NCI-H510A treated with DMSO at 0.1 percent for 48 hours (cell line): ENCODE data around the gene FHOD1.

Source experiments
- DNase-seq: peaks from one replicate; lab custom pipeline; 2025; lab: John Stamatoyannopoulos, UW

The FHOD1 gene

GRCh38 chr16:67277294-67277998 is 30.2 kb upstream of the FHOD1 start:
- DNase-seq: no peak

- no peak for DNase-seq
These were observed 28.0 kb upstream of the FHOD1 start for GRCh38 chr16:67275321-67275720.

DNA sequence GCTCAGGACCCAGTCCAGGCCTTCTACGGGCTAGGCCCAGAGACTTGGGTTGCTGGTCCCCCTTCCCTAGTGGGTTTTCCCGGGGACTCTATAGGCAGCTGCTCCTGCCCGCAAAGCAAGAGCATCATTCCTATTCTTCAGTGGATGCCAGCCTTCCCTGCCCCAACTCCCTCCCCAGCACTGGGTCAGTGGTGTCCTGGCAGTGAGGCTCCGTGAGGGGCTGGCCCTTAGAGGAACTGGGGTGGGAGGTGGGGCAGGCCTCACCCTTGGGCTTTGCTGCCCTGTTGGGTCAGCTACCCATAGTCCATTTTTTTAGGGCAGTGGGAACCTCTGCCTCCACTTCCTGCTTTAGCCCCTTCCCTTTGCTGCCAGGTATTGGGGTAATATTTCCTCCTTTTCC is 24.2 kb upstream of the FHOD1 start:
- no peak for DNase-seq

- DNase-seq: no peak
These were observed 23.7 kb upstream of the FHOD1 start for GRCh38 chr16:67270931-67271338.

DNA sequence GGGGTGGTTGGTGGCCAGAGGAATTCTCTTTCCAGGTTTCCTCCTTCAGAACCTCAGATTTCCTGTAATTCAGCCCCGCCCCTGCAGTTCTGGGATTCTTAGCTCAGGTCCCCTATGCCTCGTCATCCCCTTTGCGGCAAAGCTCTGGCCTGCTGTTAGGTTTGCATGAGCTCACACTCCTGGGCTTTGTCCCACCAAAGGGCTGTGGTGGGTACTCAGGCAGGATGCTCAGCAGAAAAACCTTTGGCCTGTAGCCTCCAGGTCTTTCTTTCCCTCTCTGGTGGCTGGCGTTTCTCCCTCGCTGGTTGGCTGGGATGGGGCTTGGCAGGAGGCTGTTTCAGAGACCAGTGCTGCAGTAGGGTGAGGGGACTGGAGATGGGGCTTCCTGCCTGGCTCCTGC is 22.5 kb upstream of the FHOD1 start:
- no peak for DNase-seq

GRCh38 chr16:67268136-67268579 is 20.9 kb upstream of the FHOD1 start:
- no peak for DNase-seq

DNA sequence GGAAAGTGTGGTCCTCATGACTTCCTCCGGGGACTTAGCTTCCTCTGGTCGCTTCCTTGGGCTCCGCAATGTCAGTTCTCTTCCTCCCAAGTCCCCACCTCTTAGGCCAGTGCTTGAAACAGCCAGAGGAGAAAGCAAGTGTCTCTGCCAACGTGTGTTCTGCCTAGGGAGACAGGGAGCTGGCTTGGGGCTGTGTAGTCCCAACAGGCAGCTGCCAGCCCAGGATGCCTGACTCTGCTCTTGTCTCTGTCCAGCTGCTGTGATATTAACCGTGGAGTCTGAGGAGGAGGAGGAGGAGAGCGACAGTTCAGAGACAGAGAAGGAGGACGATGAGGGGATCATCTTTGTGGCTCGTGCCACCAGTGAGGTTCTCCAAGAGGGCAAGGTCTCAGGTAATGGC is 18.6 kb upstream of the FHOD1 start:
- DNase-seq: no peak

DNA sequence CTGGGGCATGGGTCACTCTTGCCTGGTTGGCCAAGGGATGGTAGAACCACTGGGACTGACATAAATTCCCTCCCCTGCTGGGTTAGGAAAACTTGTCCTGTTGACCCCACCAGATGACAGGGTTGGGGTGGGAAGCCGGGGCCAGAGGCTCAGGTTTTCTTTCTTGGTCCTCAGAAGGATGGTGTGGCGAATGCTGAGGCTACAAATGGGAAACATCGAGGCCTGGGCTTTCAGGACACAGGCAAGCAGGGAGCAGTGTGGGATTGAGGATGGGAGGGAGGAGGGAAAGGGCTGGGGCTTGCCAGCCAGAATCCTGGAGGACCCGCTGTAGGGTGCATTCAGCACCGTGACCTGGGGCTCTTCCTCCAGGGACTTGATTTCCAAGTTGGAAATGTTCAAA is 17.6 kb upstream of the FHOD1 start:
- DNase-seq: no peak

DNA sequence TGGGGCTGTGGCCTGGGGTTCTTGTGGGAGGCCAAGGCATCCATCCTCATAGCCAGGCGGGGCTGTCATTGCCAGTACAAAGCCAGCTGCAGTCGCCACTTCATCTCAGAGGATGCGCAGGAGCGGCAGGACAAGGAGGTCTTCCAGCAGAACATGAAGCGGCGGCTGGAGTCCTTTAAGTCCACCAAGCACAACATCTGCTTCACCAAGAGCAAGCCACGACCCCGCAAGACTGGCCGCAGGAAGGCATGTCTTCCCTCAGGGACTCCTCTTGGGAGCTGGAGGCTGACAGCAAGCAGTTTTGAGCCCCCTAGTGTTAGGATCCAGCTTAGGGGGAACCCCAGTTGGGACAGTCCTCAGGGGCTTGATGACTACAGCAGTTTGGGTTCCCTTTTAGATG is 17.0 kb upstream of the FHOD1 start:
- no peak for DNase-seq

DNA sequence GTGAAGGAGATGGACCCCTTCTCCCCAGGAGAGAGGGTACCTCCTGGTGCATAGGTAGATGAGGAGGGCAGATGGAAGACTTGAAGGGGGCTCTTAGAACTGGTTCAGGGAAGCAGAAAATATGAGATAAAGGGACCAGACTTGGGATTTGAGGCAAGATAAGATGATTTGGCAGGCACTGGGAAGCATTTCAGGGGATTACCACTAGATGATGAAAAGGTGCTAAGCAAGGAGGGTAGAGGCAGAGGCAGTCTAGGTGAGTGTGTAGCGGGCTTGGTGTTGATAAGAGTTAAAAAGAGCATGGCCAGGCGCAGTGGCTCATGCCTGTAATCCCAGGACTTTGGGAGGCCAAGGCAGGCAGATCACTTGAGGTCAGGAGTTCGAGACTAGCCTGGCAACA is 15.9 kb upstream of the FHOD1 start:
- DNase-seq: no peak

GRCh38 chr16:67260426-67261063 is 13.3 kb upstream of the FHOD1 start:
- DNase-seq: peak; percentile 37

- DNase-seq: no peak
These were observed 12.4 kb upstream of the FHOD1 start for GRCh38 chr16:67259705-67260104.

DNA sequence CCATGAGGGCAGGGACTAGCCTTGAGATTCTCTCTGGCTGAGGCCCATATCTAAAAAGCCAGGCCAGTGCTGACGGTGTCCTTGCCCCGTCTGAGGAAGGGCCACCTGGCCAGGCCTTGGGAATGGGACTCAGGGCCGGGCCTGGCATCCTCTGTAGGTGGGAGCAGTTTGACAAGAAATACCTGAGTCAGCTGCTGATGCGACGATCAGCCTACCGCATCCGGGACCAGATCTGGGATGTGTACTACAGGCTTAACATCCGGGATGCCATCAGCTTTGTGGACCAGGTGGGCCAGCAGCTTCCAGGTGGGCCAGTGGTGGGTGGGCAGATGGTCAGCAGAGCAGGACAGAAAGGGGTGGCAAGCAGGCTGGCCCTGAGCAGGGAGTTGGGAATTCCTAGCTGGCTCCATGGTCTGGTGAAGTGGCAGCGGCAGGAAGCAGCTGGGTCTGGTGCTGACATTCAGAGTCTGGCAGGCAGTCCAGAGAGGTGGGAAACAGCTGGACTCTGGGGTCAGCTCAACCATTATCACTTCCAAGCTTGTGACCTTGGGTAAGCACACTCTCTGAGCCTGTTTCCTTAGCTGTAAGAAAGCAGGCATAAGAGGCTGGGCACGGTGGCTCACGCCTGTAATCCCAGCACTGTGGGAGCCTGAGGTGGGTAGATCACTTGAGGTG is 11.0 kb upstream of the FHOD1 start:
- no peak for DNase-seq

- DNase-seq: no peak
These were observed 10.3 kb upstream of the FHOD1 start for GRCh38 chr16:67257486-67258160.

GRCh38 chr16:67256701-67257230 is 9.5 kb upstream of the FHOD1 start:
- DNase-seq: no peak

DNA sequence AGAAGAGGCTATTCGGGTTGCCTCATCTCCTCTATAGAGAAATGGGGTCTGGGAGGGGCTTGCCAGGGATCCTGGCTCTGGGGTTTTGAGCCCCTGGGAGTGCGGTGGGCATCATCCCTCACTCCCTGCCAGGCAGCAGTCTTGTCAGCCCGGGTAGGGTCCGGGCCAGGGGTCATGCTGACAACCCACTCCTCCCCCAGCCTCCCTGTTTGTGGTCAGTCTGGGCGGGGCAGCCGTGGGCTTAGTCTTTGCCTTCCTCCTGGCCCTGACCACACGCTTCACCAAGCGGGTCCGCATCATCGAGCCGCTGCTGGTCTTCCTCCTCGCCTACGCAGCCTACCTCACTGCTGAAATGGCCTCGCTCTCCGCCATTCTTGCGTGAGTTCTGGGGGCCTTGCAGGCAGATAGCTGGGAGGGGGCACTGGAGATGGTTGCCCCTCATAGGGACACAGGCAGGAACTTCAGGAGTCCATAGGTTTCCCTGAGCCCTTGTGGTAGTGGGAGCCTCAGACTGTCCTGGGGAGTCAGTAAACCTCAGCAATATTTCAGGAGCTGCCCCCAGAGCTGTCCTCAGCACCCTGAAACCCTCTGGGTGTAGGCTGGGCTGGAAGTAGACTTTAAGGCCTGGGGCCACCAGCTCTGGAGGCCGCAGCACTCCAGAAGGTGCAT is 8.4 kb upstream of the FHOD1 start:
- no peak for DNase-seq

- DNase-seq: no peak
These were observed 7.7 kb upstream of the FHOD1 start for GRCh38 chr16:67254801-67255552.

DNA sequence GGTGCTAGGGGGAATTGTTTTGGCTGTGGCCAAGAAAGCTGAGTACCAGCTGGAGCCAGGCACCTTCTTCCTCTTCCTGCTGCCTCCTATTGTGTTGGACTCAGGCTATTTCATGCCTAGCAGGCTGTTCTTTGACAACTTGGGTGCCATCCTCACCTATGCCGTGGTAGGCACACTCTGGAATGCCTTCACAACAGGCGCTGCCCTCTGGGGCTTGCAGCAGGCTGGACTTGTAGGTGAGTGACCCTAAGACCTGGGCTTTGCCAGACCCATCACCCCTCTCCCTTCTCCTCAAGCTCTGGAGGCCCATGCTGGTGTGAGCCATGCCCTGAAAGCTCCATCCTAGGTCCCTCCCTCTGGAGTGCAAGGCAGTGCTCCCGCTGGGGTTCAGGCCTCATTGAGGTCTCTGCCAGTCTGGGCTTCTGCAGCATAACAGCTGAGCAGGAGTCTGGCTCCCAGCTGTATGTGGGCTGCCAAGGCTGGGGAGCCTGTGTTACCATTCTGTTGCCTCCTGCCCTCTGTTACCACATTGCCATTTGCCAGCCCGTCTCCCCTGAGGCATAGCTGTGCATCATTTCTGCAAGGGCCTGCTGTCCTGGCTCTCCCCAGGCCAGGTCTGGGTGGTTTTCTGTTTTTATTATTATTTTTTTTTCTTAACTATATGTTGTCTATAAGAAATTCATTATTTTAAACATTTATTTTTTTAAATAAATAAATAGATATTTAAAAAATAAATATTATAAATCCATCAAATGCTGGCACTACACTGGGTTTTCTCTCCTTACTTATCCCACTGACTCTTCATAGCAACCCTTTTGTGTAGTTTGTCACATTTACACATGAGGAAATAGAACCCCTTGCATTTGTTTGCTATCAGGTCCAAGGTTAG is 5.6 kb upstream of the FHOD1 start:
- no peak for DNase-seq

GRCh38 chr16:67250045-67250327 is 2.7 kb upstream of the FHOD1 start:
- no peak for DNase-seq
